IPS-15b (cell line): ENCODE results near the gene TBC1D16.

Experiments
- H3K27me3 ChIP-seq: one replicate; pipeline ENCODE4 v1.6.1; 2013; ENCODE audit warnings: low read length; ENCODE audit not compliant: control insufficient read depth, insufficient read depth
- H3K36me3 ChIP-seq: one replicate; pipeline ENCODE4 v1.6.1; 2013; ENCODE audit warnings: low read length; ENCODE audit not compliant: control insufficient read depth, insufficient read depth
- H3K4me1 ChIP-seq: one replicate; pipeline ENCODE4 v1.6.1; 2013; ENCODE audit warnings: mild to moderate bottlenecking, low read length; ENCODE audit not compliant: control insufficient read depth, insufficient read depth
- H3K4me3 ChIP-seq: one replicate; pipeline ENCODE4 v1.5.1; 2013; ENCODE audit warnings: low read depth, low read length
- H3K9ac ChIP-seq: one replicate; pipeline ENCODE4 v1.6.1; 2013; ENCODE audit warnings: low read depth, mild to moderate bottlenecking, low read length
- H3K9me3 ChIP-seq: one replicate; pipeline ENCODE4 v1.6.1; 2013; ENCODE audit warnings: mild to moderate bottlenecking, low read length; ENCODE audit not compliant: control insufficient read depth, insufficient read depth

Gene TBC1D16

DNA sequence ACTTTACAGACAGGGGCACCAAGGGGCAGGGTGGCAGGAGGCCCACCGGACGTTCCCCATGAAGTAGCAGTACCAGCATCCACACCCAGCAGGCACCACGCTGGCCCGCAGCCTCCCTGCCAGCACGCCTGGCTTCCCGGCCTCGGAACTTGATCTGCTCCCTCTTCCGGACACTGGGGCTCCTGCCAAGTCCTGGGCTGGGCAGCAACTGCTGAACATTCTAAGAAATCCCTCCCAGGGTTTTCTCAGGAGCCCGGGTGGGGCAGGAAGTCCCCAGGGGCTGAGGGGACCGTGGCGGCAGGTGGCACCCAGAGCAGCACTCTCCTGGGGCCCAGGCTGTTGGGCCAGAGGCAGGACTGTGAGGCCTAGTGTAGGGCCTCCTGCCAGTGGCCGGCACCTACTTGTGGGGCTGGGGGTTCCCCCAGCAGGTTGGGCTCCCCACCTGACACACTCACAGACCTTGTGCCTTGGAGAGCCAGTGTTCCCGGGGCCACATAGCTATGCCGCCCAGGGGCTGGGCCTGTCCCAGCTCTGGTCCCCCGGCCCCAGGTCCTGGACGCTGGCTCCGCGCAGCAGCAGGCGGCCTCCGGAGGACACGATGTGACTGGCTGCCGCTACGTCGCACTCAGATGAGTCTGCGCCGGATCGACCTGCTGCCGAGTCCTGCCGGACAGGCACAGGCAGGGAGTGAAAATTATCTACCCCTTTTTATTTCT is 110.3 kb downstream of the TBC1D16 start:
- no peak overlapping the region for H3K9ac ChIP-seq
- no peaks in the 10 kb centered on the region for H3K36me3 ChIP-seq
- H3K27me3 ChIP-seq: no peaks in the 10 kb centered on the region
- H3K4me3 ChIP-seq: no peak overlapping the region
- no peaks in the 10 kb centered on the region for H3K9me3 ChIP-seq
- no peaks in the 10 kb centered on the region for H3K4me1 ChIP-seq

DNA sequence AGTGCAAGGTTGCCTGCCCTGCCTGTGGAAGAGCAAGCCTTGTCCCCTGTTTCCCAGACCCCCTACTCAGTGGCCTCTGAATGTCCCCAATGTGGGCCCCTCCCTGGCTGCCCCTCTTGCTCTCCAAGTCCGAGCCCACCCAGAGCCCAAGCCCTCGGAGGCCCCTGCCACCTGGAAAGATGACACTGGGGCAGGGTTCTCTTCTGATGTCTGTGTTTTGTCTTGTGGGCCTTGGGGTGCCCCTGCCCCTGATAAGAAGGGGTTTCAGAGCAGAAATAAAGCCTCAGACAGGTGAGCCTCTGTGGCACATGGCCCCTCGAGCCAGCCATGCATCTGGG is 111.1 kb downstream of the TBC1D16 start:
- Histone ChIP-seq H3K27me3 (no peaks in the 10 kb centered on the region), H3K9me3 (no peaks in the 10 kb centered on the region), H3K4me3 (no peak overlapping the region), H3K9ac (no peak overlapping the region), H3K36me3 (no peaks in the 10 kb centered on the region), H3K4me1 (no peaks in the 10 kb centered on the region)

DNA sequence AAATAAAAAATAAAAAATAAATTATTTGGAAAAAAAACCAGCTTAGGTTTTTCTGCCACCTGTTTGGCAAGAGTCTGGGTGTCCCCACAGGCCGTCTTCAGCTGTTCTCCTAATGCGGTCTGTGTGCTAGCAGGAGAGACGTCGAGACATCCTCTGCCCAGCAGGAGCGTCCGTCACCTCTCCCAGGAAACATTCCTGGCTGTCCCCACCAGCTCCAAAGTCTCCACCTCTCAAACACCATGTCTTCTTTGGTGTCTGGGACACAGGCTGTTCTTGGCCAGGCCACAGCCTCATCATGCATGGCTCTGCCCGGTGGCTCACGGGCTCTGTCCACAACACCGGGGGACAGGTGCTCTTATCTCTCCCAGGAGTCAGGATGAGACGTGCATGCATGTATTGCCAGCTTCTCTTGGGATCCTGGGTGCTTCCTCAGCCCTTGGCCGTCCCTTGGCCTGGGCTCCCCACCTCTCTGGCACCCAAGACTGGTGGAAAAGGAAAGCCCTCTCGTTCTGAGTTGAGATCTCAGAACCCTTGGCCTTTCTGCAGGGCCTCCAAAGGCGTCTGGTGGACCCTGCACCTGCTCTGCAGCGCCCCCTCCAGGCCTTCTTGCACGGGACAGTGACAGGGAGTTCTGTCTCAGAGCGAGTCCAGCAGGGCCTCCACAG is 111.6 kb downstream of the TBC1D16 start:
- Histone ChIP-seq H3K27me3 (no peaks in the 10 kb centered on the region), H3K4me1 (no peaks in the 10 kb centered on the region), H3K36me3 (no peaks in the 10 kb centered on the region), H3K4me3 (no peak overlapping the region), H3K9me3 (no peaks in the 10 kb centered on the region), H3K9ac (no peak overlapping the region)

DNA sequence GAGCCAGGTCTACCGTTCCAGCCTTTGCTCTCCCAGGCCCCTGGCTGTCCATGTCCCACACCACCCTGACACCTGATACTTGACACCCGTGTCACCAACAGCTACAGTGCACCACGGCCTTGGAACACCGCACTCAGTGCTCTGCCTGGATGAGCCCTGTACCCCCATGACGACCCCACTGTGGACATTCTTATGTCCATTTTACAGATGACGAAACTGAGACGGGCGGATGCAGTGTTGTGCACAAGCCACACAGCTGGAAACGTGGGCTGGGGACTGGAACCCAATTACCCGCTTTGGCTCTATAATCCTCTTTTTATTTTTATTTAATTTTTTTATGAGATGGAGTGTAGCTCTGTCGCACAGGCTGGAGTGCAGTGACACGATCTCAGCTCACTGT is 112.9 kb downstream of the TBC1D16 start:
- no peaks in the 10 kb centered on the region for H3K4me1 ChIP-seq
- H3K9me3 ChIP-seq: no peaks in the 10 kb centered on the region
- no peak overlapping the region for H3K9ac ChIP-seq
- H3K27me3 ChIP-seq: no peaks in the 10 kb centered on the region
- H3K4me3 ChIP-seq: no peak overlapping the region
- no peaks in the 10 kb centered on the region for H3K36me3 ChIP-seq

DNA sequence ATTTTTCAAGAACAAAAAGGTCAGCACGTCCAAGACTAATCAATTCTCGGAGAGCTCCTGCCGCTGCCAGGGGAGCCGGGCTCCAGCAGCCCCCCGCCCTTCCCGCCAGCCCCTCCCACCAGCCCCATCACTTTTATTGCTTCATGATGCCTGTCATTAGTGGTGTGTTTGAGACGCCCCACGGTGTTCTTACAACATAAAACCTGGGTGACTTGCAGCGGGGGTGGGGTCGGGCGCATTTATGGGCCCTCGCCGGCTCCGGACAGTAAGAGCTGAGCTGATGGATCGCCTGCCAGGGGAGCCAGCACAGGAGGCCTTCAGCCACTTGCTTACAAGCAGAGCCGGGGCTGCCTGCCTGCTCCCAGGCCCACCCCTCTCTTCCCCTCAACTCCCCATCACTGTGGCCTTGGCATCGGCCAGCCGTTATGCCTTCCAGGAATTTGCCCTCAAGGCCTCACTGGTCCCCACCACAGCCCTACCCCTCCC is 113.5 kb downstream of the TBC1D16 start:
- H3K4me1 ChIP-seq: no peaks in the 10 kb centered on the region
- no peaks in the 10 kb centered on the region for H3K9me3 ChIP-seq
- H3K9ac ChIP-seq: no peak overlapping the region
- no peaks in the 10 kb centered on the region for H3K27me3 ChIP-seq
- no peaks in the 10 kb centered on the region for H3K36me3 ChIP-seq
- H3K4me3 ChIP-seq: no peak overlapping the region

DNA sequence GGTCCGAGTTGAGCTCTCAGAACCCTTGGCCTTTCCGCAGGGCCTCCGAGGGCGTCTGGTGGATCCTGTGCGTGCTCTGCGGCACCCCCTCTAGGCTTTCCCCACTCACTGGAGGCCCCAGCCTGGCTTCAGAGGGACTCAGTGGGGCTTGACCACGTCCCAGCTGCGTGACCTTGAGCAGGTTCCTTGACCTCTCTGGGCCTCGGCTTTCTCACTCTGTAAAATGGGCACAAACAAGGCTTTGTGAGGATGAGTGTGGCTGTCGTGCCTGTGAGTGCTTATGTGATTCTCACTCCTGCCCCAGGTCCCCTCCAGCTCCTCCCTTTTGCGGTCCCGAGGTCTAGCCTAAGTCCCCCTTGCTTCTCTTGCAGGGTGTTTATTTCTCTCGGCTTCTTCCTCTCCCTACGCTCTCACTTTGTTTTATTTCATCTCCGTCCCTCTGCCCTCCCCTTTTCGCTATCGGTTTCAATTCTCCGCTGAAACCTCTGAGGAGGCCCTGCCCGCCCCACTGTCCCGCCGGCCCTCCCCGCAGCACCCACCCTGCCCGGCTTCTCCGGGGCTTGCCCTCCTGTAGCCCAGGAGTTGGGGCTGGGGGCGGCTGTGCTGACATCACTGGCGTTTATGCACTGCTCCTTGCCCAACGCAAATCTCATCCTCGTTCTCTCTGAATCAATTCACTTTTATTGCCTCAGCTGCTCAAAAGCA is 114.1 kb downstream of the TBC1D16 start:
- Histone ChIP-seq H3K4me3 (no peak overlapping the region), H3K4me1 (no peaks in the 10 kb centered on the region), H3K9me3 (no peaks in the 10 kb centered on the region), H3K9ac (no peak overlapping the region), H3K27me3 (no peaks in the 10 kb centered on the region), H3K36me3 (no peaks in the 10 kb centered on the region)

DNA sequence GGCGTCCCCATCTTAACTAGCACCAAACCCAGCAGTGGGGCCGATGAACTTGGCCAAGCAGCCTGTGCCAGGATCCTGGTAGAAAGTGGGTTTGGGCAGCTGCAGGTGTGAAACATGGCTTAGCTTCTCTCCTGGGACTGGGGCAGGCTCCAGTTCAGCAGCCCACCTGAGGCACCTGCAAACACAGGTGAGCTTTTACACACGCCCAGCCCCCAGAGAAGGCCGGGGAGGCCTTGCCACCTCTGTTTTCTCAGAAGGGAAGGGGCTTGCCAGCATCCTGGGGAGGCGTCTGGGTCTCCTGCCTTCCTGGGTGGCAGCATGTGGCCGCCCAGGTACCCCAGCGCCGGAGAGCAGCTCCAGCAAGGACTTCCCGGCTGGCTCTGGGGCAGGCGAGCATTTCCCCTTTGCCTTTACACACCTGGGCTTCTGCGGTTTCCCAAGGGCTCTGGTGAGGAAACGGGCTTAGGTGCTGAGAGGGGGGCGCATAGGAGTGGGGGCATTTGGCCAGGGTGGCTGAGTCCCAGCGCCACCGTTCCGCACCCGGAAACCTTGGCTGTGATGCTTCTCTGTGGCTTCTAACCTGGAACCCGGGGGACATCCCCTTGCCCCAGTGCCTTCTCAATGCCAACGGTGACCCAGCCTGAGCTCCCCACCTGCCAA is 114.8 kb downstream of the TBC1D16 start:
- no peak overlapping the region for H3K9ac ChIP-seq
- H3K4me3 ChIP-seq: no peak overlapping the region
- no peaks in the 10 kb centered on the region for H3K9me3 ChIP-seq
- no peaks in the 10 kb centered on the region for H3K36me3 ChIP-seq
- H3K27me3 ChIP-seq: no peaks in the 10 kb centered on the region
- H3K4me1 ChIP-seq: no peaks in the 10 kb centered on the region

DNA sequence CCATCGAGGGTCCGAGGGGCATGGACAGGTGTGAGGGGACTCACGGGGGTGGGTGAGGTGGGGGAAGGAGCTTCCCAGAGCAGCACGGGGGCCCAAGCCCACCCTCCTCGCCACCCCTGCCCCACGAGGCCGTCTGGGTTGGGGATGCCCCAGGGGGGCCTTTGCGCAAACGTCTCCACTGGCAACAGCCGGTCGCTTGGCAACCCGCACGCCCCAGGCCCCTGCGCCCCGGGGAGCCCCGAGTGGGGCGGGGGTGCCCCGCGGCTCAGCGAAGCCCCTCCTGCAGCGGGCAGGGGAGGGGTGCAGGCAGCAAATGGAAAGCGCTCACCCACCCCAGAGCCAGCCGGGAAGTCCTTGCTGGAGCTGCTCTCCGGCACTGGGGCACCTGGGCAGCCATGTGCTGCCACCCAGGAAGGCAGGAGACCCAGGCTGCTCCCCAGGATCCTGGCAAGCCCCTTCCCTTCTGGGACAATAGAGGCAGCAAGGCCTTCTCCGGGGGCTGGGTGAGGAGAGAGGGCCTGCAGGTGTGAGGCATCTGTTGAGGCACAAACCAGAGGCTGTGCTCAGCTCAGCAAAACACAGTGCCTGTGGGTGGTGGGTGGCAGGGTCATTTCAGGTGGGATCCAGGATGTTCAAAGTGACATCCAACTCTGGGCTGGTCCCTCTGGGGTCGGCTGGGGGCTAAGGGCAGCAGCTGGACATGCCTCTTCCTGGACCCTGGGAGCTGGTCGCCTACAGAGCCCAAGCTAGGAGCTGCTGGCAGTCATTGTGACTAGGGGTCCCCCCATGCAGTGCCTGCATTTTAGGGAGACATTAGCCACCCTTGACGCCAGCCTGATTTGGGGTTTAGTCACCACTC is 115.6 kb downstream of the TBC1D16 start:
- no peaks in the 10 kb centered on the region for H3K36me3 ChIP-seq
- H3K9ac ChIP-seq: no peak overlapping the region
- no peak overlapping the region for H3K4me3 ChIP-seq
- no peaks in the 10 kb centered on the region for H3K27me3 ChIP-seq
- H3K4me1 ChIP-seq: no peaks in the 10 kb centered on the region
- H3K9me3 ChIP-seq: no peaks in the 10 kb centered on the region

DNA sequence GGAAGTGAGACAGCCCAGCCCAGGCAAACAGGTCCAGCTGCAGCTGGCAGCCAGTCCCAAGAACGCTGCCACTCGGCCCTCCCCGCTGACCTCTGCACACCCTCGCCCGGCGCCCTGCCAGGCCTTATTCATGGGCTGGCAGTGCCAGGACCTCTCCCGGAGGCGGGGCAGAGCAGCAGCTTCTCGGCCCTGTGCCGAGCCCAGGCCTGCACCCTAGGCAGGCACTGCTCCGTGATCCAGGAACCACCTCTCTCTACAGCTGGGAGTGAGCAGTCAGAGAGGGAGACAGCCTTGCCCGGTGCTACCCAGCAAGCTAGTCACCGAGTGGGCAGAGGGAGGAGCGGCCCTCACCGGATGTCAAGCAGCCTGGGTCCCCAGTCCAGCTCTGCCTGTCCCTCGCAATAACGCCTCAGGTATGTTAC is 116.5 kb downstream of the TBC1D16 start:
- H3K4me3 ChIP-seq: no peak overlapping the region

DNA sequence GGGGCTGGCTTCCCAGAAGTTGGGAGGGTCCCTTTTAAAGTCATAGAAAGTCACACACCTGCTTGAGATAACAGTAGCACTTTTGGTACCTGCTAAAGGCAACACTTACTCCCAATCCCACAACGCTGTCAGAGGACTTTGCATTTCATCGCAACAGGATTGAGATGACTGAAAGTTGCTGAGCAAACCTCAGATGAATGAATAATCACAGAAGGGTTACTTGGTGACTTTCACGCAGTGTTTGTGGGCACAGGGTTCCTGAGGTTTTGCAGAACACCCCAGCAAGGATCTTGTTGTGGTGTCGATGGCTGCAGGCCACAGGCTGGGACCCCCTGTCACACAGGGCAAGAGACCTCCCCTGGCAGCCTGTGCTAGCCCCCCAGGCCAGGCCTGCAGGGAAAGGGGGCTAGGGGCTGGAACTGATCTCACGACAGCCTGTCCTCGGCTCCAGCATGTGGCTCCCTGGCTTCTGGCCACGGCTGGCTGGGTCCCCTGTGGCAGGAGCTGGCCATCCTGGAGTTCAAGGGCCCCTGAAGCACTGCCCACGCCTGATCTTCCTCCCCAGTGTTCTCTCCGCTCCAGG is 117.0 kb downstream of the TBC1D16 start:
- no peaks in the 10 kb centered on the region for H3K9me3 ChIP-seq
- no peaks in the 10 kb centered on the region for H3K36me3 ChIP-seq
- H3K4me3 ChIP-seq: no peak overlapping the region
- H3K4me1 ChIP-seq: no peaks in the 10 kb centered on the region
- H3K9ac ChIP-seq: no peak overlapping the region
- no peaks in the 10 kb centered on the region for H3K27me3 ChIP-seq

More for the DNA sequence above, 116.5 kb downstream of the TBC1D16 start:
- Histone ChIP-seq H3K9me3 (no peaks in the 10 kb centered on the region), H3K4me1 (no peaks in the 10 kb centered on the region), H3K9ac (no peak overlapping the region), H3K27me3 (no peaks in the 10 kb centered on the region), H3K36me3 (no peaks in the 10 kb centered on the region)
